HepG2 (cell line): ENCODE measurements around the gene RPEL1. TPM values are rescaled to one million over a fixed set of nuclear protein-coding genes. Genes with fewer than 3 reads are reported as not detected.

Experiments used
- CBX5 ChIP-seq: sonication (generic); formaldehyde crosslinking; IDR thresholded peaks from 2 replicates; pipeline ENCODE4 v1.4.0; 2020; ENCODE audit warnings: missing genetic modification reagents, borderline replicate concordance
- CCAR2 ChIP-seq: fragments of 200-400 bp; formaldehyde crosslinking; optimal IDR thresholded peaks from 2 replicates; pipeline ENCODE3; 2018; ENCODE audit warnings: low read depth, mild to moderate bottlenecking, low read length, moderate library complexity
- CEBPZ ChIP-seq: IDR thresholded peaks from 2 replicates; pipeline ENCODE4 v1.6.1; 2012; ENCODE audit warnings: low read length, improper control_type of control experiment
- DRAP1 ChIP-seq: IDR thresholded peaks from 2 replicates; pipeline ENCODE4 v1.6.1; 2016; ENCODE audit warnings: missing genetic modification reagents, missing compliant biosample characterization
- MEIS1 ChIP-seq: sonication (generic); formaldehyde crosslinking; IDR thresholded peaks from 2 replicates; pipeline ENCODE4 v1.9.0; 2021; ENCODE audit warnings: mild to moderate bottlenecking, missing genetic modification reagents, moderate library complexity, borderline replicate concordance
- MXD4 ChIP-seq: IDR thresholded peaks from 2 replicates; pipeline ENCODE4 v1.6.1; 2016; ENCODE audit warnings: mild to moderate bottlenecking, missing biosample characterization, missing genetic modification reagents
- NFATC3 ChIP-seq: sonication (generic); formaldehyde crosslinking; IDR thresholded peaks from 2 replicates; pipeline ENCODE4 v1.5.1; 2020; ENCODE audit warnings: mild to moderate bottlenecking, missing genetic modification reagents
- NR2F1 ChIP-seq, 2 experiments: fragments of 450-650 bp in 1 of 2; formaldehyde crosslinking in 1 of 2; IDR thresholded peaks; 2 replicates each; pipeline versions ENCODE4 v1.5.0 to v1.6.1; 2016 to 2020; ENCODE audit warnings: mild to moderate bottlenecking in 1 of 2, missing compliant biosample characterization in 1 of 2, missing genetic modification reagents in 1 of 2, moderate library complexity in 1 of 2
- PTBP1 ChIP-seq: fragments of 200-400 bp; formaldehyde crosslinking; IDR thresholded peaks from 2 replicates; pipeline ENCODE4 v1.6.1; 2018; ENCODE audit warnings: low read length, low read depth; ENCODE audit not compliant: poor library complexity, severe bottlenecking
- SNRNP70 ChIP-seq: fragments of 200-400 bp; formaldehyde crosslinking; IDR thresholded peaks from 2 replicates; pipeline ENCODE4 v1.6.1; 2017; ENCODE audit warnings: mild to moderate bottlenecking, low read depth, low read length, moderate library complexity
- YY1 ChIP-seq: IDR thresholded peaks from 2 replicates; pipeline ENCODE4 v1.6.1; 2011; ENCODE audit warnings: low read length, low read depth, moderate library complexity, mild to moderate bottlenecking; ENCODE audit not compliant: insufficient read depth, insufficient replicate concordance
- ZNF207 ChIP-seq: fragments of 450-650 bp; IDR thresholded peaks from 2 replicates; pipeline ENCODE4 v1.6.1; 2016; ENCODE audit warnings: antibody characterized with exemption, borderline replicate concordance
- ZNF34 ChIP-seq: sonication (generic); formaldehyde crosslinking; IDR thresholded peaks from 2 replicates; pipeline ENCODE4 v1.4.0; 2020; ENCODE audit warnings: mild to moderate bottlenecking, missing genetic modification reagents, borderline replicate concordance
- ZNF652 ChIP-seq: IDR thresholded peaks from 2 replicates; pipeline ENCODE4 v1.6.1; 2016; ENCODE audit warnings: low read depth, borderline replicate concordance
- polyA plus RNA-seq, 8 experiments: library from polyadenylated mRNA; depleted of rRNA in 3 of 8; stranded (reverse) in 7 of 8; unstranded in 1 of 8; fragments of >200 nt; fragmentation: Illumina TruSeq in 4 of 8; extraction: Trizol in 4 of 8; gene quantifications; 2 replicates each; pipeline versions ENCODE4 v1.2.1 to v1.2.3, GENCODE V29; 2011 to 2016; ENCODE audit warnings: low read depth in 4 of 8, missing spikeins in 1 of 8, mixed read lengths in 1 of 8; ENCODE audit not compliant: insufficient read depth in 1 of 8
- total RNA-seq, 5 experiments: library from RNA; depleted of rRNA; stranded (reverse); fragments of >200 nt; fragmentation: Illumina TruSeq; extraction: Trizol; gene quantifications; 2 replicates each; pipeline ENCODE4 v1.2.3, GENCODE V29; 2016; ENCODE audit warnings: low read depth in 1 of 5
- TF ChIP-seq, protein P1 (sequence below), 2 experiments: sonication (generic) in 1 of 2; formaldehyde crosslinking in 1 of 2; IDR thresholded peaks; 2 replicates each; pipeline versions ENCODE4 v1.5.1 to v1.6.1; 2011 to 2020; ENCODE audit warnings: borderline replicate concordance in 1 of 2, low read depth in 1 of 2, low read length in 1 of 2, mild to moderate bottlenecking in 1 of 2, missing genetic modification reagents in 1 of 2, moderate library complexity in 1 of 2
- TF ChIP-seq, protein P2 (sequence below): IDR thresholded peaks from 2 replicates; pipeline ENCODE4 v1.6.1; 2016; ENCODE audit warnings: missing biosample characterization, missing genetic modification reagents, low read depth
- TF ChIP-seq, protein P3 (sequence below): sonication (generic); formaldehyde crosslinking; IDR thresholded peaks from 2 replicates; pipeline ENCODE4 v1.8.0; 2022; ENCODE audit warnings: low read depth, missing genetic modification reagents

The RPEL1 gene
- total and polyA plus RNA-seq, 2 of the 13 experiments (the other 11 are each of a cell fraction or from before 2014, with no cell fraction given), result 0.04 to 0.07 TPM

GRCh38 chr10:103265717-103266329 lies 20.1 kb downstream of the RPEL1 start (continued):
- TF ChIP-seq SNRNP70 (no peak), MEIS1 (CRISPR knock-in tag) (no peak), ZNF34 (no peak), MXD4 (0 out of 2 replicates have a peak, but pooled peaks have one; percentile 60), CEBPZ (no peak), ZNF652 (CRISPR knock-in tag) (no peak), PTBP1 (no peak), CCAR2 (no peak), NFATC3 (CRISPR knock-in tag) (0 out of 2 replicates have a peak, but pooled peaks have one; percentile 45), ZNF207 (no peak), DRAP1 (CRISPR knock-in tag) (0 out of 2 replicates have a peak, but pooled peaks have one; percentile 31), CBX5 (CRISPR knock-in tag) (0 out of 2 replicates have a peak, but pooled peaks have one; percentile 55), NR2F1 (CRISPR knock-in tag; IDR thresholded peaks at IDR 0.05) (no peak), YY1 (no peak)
- TF ChIP-seq, protein P1, sequence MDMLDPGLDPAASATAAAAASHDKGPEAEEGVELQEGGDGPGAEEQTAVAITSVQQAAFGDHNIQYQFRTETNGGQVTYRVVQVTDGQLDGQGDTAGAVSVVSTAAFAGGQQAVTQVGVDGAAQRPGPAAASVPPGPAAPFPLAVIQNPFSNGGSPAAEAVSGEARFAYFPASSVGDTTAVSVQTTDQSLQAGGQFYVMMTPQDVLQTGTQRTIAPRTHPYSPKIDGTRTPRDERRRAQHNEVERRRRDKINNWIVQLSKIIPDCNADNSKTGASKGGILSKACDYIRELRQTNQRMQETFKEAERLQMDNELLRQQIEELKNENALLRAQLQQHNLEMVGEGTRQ (IDR thresholded peaks at IDR 0.05; ENCODE audit: low read depth, low read length), result no peak
- TF ChIP-seq, protein P1 (CRISPR knock-in tag; IDR thresholded peaks at IDR 0.05; ENCODE audit: borderline replicate concordance), result no peak
- TF ChIP-seq, protein P2, sequence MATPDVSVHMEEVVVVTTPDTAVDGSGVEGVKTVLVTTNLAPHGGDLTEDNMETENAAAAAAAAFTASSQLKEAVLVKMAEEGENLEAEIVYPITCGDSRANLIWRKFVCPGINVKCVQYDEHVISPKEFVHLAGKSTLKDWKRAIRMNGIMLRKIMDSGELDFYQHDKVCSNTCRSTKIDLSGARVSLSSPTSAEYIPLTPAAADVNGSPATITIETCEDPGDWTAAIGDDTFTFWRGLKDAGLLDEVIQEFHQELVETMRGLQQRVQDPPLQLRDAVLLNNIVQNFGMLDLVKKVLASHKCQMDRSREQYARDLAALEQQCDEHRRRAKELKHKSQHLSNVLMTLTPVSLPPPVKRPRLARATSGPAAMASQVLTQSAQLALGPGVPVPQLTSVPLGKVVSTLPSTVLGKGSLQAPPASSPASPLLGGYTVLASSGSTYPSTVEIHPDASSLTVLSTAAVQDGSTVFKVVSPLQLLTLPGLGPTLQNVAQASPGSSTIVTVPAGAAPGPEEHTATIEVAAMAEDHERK (CRISPR knock-in tag), result no peak
- TF ChIP-seq, protein P3, sequence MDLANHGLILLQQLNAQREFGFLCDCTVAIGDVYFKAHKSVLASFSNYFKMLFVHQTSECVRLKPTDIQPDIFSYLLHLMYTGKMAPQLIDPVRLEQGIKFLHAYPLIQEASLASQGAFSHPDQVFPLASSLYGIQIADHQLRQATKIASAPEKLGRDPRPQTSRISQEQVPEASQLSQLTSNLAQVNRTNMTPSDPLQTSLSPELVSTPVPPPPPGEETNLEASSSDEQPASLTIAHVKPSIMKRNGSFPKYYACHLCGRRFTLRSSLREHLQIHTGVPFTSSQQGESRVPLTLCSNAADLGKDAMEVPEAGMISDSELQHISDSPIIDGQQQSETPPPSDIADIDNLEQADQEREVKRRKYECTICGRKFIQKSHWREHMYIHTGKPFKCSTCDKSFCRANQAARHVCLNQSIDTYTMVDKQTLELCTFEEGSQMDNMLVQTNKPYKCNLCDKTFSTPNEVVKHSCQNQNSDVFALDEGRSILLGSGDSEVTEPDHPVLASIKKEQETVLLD (CRISPR knock-in tag), result no peak
